ENCODE measurements around the gene CHCHD5. TPM values are rescaled to one million over a fixed set of nuclear protein-coding genes. Genes with fewer than 3 reads are reported as not detected.
"Not testable (repeated sequence)": the region's sequence is repeated elsewhere in the genome, so short reads cannot be mapped to it uniquely, and the experiment has no call there.

CHCHD5 gene, protein sequence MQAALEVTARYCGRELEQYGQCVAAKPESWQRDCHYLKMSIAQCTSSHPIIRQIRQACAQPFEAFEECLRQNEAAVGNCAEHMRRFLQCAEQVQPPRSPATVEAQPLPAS
- total RNA-seq = 43.0 TPM

DNA sequence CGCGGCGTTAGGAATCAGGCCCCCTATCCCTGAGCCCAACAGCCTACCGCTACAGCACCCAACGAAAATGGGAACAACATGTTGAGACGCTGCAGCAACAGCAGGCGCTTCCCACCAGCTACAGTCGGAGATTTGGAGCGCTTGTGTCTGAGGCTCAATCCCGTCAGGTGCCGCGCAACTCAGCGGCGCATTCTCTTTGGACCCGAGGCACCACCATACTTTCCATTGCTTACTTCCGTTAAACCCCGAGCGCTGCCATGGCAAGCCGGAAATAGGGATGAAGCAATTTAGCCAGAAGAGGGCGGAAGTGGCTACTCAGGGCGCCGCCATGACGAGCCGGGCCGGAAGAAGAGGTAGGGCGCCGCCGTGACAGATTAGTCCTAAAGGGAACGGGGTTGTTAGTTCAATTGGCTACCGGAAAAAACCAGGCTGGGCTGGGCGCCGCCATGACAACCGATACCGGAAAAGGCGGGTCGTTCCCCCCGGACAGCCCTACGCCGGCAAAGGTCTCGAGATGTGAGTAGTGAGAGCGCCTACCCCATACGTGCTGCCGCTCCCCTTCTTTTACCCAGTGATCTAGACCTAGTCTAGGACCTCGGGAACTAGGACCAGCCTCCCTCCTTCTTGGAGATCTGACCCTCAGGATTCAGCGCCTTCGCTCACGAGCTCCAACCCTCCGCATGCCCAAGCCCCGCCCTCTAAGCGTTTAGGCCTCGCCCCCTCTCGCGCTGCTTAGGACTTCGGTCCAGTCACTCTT is at the start of gene CHCHD5:
TSS of gene CHCHD5 (plus strand) at position 476 of the 757 bp plus-strand sequence. CDS start at position 515, 39 bp downstream.
- peak; percentile 98 for DNase-seq (ENCODE audit: low spot score)

GRCh38 chr2:112534826-112535225 is 49.6 kb upstream of the CHCHD5 start:
- DNase-seq (ENCODE audit: low spot score) = no peak

- DNase-seq (ENCODE audit: low spot score) = not testable (repeated sequence)
These were observed 47.7 kb upstream of the CHCHD5 start for GRCh38 chr2:112536665-112537064.

GRCh38 chr2:112539306-112539705 is 45.1 kb upstream of the CHCHD5 start:
- DNase-seq (ENCODE audit: low spot score) = no peak

DNA sequence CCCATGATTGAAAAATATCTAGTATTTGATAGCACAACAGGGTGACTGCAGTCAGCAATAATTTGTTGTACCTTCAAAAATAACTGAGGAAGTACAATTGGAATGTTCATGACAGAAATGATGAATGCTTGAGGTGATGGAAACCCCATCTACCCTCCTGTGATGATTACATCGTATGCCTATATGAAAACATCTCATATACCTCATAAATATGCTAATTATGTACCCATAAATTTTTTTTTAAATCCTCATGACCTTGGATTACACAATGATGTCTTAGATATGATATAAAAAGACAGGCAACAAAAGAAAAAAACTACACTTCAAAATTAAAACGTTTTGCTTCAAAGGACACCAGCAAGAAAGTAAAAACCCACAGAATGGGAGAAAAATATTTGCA is 43.5 kb upstream of the CHCHD5 start:
- DNase-seq (ENCODE audit: low spot score) = no peak

DNA sequence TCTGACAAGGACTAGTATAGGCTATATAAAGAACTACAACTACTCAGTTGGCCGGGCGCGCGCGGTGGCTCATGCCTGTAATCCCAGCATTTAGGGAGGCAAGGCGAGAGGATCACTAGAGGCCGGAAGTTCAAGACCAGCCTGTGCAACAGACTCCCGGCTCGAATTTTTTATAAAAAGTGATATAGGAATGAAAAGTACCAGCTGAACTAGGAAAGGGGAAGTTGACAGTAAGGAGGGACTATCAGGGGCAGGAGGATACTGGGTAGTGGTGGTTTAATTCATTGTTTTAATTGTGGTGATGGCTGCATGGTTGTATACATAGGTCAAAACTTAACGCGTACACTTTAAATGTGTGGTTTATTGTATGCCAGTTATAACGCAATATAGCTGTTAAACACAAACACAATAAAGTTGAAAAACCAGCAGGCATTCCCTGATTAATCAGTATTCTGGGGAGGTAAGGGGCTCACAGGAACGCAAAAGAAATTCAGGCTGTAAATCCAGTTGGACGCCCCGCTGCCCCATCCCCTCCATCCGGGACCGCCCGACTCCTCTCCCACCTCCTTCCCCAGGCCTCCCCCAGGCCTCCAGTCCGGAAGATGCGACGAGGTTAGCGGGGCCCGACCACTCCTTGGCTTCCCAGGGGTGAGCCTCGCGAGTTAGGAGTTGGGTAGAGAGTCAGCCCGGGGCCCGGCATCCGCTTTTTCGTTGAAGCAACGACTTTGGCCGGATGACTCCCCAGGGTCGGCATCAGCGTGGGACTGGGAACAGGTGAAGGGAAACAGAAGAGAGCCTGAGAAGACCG is 42.9 kb upstream of the CHCHD5 start:
- peak; percentile 78 for DNase-seq (ENCODE audit: low spot score)

GRCh38 chr2:112542123-112542983 is 42.1 kb upstream of the CHCHD5 start, which contains the start of gene POLR1B:
Gene POLR1B, plus strand, starts transcription at chr2:112542465. Its CDS starts 30 bp downstream, at chr2:112542495.
- DNase-seq (ENCODE audit: low spot score) = peak; percentile 87

GRCh38 chr2:112542984-112543661 is 41.3 kb upstream of the CHCHD5 start:
- no peak for DNase-seq (ENCODE audit: low spot score)

GRCh38 chr2:112547333-112547732 is 37.1 kb upstream of the CHCHD5 start:
- no peak for DNase-seq (ENCODE audit: low spot score)

GRCh38 chr2:112548980-112549379 is 35.4 kb upstream of the CHCHD5 start:
- DNase-seq (ENCODE audit: low spot score) = no peak

GRCh38 chr2:112566104-112566503 is 18.3 kb upstream of the CHCHD5 start:
- no peak for DNase-seq (ENCODE audit: low spot score)

- DNase-seq (ENCODE audit: low spot score) = not testable (repeated sequence)
These were observed 17.9 kb upstream of the CHCHD5 start for GRCh38 chr2:112566508-112566907.

- no peak for DNase-seq (ENCODE audit: low spot score)
These were observed 12.4 kb upstream of the CHCHD5 start for GRCh38 chr2:112572005-112572404.

GRCh38 chr2:112577756-112578155 is 6.7 kb upstream of the CHCHD5 start:
- no peak for DNase-seq (ENCODE audit: low spot score)

- DNase-seq (ENCODE audit: low spot score) = no peak
These were observed 5.2 kb upstream of the CHCHD5 start for GRCh38 chr2:112579241-112579640.

- DNase-seq (ENCODE audit: low spot score) = no peak
These were observed 4.3 kb upstream of the CHCHD5 start for GRCh38 chr2:112580084-112580483.

DNA sequence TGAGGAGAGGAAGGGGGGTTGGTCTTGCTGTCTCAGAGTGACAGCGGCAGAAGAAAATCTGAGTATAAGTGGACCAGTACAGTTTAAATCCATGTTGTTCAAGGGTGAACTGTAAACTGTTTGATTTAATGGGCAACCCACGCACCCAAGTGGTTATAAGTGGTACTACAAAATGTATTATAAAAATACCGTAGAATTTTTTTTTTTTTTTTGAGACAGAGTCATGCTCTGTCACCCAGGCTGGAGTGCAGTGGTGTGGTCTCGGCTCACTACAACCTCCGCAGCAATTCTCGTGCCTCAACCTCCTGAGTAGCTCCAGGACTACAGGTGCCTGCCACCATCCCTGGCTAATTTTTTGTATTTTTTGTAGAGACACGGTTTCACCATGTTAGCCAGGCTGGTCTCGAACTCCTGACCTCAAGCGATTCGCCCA is 2.1 kb upstream of the CHCHD5 start:
- no peak for DNase-seq (ENCODE audit: low spot score)

- DNase-seq (ENCODE audit: low spot score) = no peak
These were observed 794 bp upstream of the CHCHD5 start for GRCh38 chr2:112583497-112584133.

GRCh38 chr2:112584891-112585250 is 462 bp downstream of the CHCHD5 start:
- no peak for DNase-seq (ENCODE audit: low spot score)

DNA sequence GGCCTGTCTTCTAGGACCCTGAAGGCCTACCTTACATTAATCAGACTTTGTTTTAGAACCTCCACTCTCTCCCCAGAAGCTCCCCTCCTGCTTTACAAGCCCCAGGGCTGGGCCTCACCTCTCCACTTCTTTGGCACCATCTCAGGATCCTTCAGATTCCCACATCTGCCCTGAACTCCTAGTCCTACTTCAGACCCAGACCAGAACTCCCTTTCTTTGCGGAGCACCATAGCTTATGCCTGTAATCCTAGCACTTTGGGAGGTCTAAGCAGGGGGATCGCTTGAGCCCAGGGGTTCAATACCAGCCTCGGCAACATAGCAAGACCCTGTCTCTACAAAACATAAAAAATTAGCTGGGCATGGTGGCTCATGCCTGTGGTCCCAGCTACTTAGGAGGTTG is 991 bp downstream of the CHCHD5 start:
- DNase-seq (ENCODE audit: low spot score) = no peak

Data from ureter (tissue), 1 donor.